KOPT-K1 (cell line): ENCODE data around the gene GARIN5A.

Experiments
- H3K27ac ChIP-seq: fragments of 200-600 bp; sonication (generic); 2 replicates; pipeline ENCODE4 v1.5.1; 2016; ENCODE audit warnings: antibody characterized with exemption, mild to moderate bottlenecking, low read depth, low read length; ENCODE audit not compliant: poor library complexity, severe bottlenecking
- H3K36me3 ChIP-seq: fragments of 200-600 bp; sonication (generic); 2 replicates; pipeline ENCODE4 v1.5.1; 2017; ENCODE audit warnings: antibody characterized with exemption, mild to moderate bottlenecking, low read length, moderate library complexity; ENCODE audit not compliant: insufficient read depth
- H3K9me3 ChIP-seq: fragments of 200-600 bp; sonication (generic); 2 replicates; pipeline ENCODE4 v1.5.1; 2017; ENCODE audit warnings: antibody characterized with exemption, low read length, mild to moderate bottlenecking; ENCODE audit not compliant: insufficient read depth, poor library complexity, severe bottlenecking

Gene GARIN5A

GRCh38 chr19:50417111-50418081, 59.3 kb downstream of the GARIN5A start:
- Histone ChIP-seq H3K9me3 (no peaks in the 10 kb centered on the region), H3K27ac (no peak overlapping the region), H3K36me3 (peaks cover 56% of the 10 kb centered on the region)
